KMS-11 (cell line): ENCODE results near the gene CPED1.
"Not testable (repeated sequence)": the region's sequence is repeated elsewhere in the genome, so short reads cannot be mapped to it uniquely, and the experiment has no call there.

Experiments used
- H2AFZ ChIP-seq: fragments of 200-600 bp; sonication (generic); 2 replicates; pipeline ENCODE4 v1.6.1; 2016; ENCODE audit warnings: antibody characterized with exemption, mixed run types, low read depth
- H3K27ac ChIP-seq: fragments of 200-600 bp; sonication (generic); 2 replicates; pipeline ENCODE4 v1.6.1; 2016; ENCODE audit warnings: mild to moderate bottlenecking, mixed run types
- H3K27me3 ChIP-seq: fragments of 200-600 bp; sonication (generic); 2 replicates; pipeline ENCODE4 v1.6.1; 2017; ENCODE audit warnings: mild to moderate bottlenecking, low read depth, mixed run types, moderate library complexity; ENCODE audit not compliant: insufficient read depth
- H3K36me3 ChIP-seq: fragments of 200-600 bp; sonication (generic); 2 replicates; pipeline ENCODE4 v1.6.1; 2017; ENCODE audit warnings: mild to moderate bottlenecking, mixed run types; ENCODE audit not compliant: insufficient read depth
- H3K4me1 ChIP-seq: fragments of 200-600 bp; sonication (generic); 2 replicates; pipeline ENCODE4 v1.6.1; 2016; ENCODE audit warnings: mild to moderate bottlenecking, low read depth, mixed run types; ENCODE audit not compliant: poor library complexity, severe bottlenecking
- H3K4me2 ChIP-seq: fragments of 200-600 bp; sonication (generic); 2 replicates; pipeline ENCODE4 v1.7.0; 2016; ENCODE audit warnings: mild to moderate bottlenecking, mixed run types
- H3K4me3 ChIP-seq: fragments of 200-600 bp; sonication (generic); IDR thresholded peaks from 2 replicates; pipeline ENCODE4 v1.6.1; 2017; ENCODE audit warnings: low read depth, low read length, mixed read lengths; ENCODE audit not compliant: insufficient read depth
- H3K79me2 ChIP-seq: fragments of 200-600 bp; sonication (generic); 2 replicates; pipeline ENCODE4 v1.6.1; 2016; ENCODE audit warnings: low read depth, mixed run types; ENCODE audit not compliant: insufficient read depth
- H3K9ac ChIP-seq: fragments of 200-600 bp; sonication (generic); 2 replicates; pipeline ENCODE4 v1.6.1; 2016; ENCODE audit warnings: mild to moderate bottlenecking, mixed run types
- H4K20me1 ChIP-seq: fragments of 200-600 bp; sonication (generic); 2 replicates; pipeline ENCODE4 v1.6.1; 2016; ENCODE audit warnings: mild to moderate bottlenecking, mixed run types; ENCODE audit not compliant: insufficient read depth
- TF ChIP-seq, protein P1 (sequence below): fragments of 200-600 bp; sonication (generic); conservative IDR thresholded peaks from 2 replicates; pipeline ENCODE4 v1.6.1; 2017; ENCODE audit warnings: low read depth, mild to moderate bottlenecking, antibody characterized with exemption, low read length, moderate library complexity, mixed read lengths

CPED1 gene

DNA sequence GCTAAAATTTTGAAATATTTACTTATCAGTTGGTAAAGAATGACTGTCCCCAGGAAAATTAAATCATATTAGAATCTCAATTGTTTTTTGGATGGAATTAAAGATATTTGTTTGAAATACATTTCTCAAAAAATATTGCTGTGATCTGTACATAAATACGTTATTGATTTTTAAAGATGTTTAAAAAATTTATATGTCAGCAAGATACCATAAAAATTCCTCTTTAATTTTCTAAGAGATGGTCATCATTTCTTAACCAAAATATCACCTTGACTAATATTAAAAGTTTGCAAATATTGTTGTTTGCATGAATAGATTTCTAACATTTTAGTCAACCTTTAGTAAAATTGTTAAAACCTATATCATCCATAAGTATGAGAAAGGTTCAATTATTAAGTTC, 192.8 kb downstream of the CPED1 start:
- H3K9ac ChIP-seq: no peak overlapping the region
- no peaks in the 10 kb centered on the region for H3K36me3 ChIP-seq
- TF ChIP-seq, protein P1, sequence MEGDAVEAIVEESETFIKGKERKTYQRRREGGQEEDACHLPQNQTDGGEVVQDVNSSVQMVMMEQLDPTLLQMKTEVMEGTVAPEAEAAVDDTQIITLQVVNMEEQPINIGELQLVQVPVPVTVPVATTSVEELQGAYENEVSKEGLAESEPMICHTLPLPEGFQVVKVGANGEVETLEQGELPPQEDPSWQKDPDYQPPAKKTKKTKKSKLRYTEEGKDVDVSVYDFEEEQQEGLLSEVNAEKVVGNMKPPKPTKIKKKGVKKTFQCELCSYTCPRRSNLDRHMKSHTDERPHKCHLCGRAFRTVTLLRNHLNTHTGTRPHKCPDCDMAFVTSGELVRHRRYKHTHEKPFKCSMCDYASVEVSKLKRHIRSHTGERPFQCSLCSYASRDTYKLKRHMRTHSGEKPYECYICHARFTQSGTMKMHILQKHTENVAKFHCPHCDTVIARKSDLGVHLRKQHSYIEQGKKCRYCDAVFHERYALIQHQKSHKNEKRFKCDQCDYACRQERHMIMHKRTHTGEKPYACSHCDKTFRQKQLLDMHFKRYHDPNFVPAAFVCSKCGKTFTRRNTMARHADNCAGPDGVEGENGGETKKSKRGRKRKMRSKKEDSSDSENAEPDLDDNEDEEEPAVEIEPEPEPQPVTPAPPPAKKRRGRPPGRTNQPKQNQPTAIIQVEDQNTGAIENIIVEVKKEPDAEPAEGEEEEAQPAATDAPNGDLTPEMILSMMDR: no peak
- H4K20me1 ChIP-seq: no peaks in the 10 kb centered on the region
- no peak overlapping the region for H2AFZ ChIP-seq
- H3K4me3 ChIP-seq: no peak overlapping the region
- H3K79me2 ChIP-seq: no peaks in the 10 kb centered on the region
- H3K27me3 ChIP-seq: no peaks in the 10 kb centered on the region
- no peak overlapping the region for H3K27ac ChIP-seq
- H3K4me1 ChIP-seq: peaks cover 26% of the 10 kb centered on the region
- H3K4me2 ChIP-seq: no peak overlapping the region

DNA sequence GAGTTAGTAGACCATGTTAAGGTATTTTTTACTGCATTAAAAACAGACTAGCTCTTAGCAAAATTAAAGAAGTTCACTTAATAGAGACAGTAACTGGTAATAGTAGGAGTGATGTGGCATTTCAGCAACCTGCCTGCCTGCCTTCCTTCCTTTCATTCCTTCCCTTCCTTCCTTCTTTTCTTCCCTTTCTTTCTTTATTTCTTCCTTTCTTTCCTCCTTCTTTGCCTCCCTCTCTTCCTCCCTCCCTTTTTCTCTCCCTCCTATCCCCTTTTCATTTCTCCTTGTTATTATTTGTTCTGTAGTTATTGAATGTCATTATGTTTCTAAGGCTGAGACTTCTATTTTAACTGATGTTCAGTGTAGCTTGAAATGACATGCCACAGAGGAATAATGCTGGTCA, 193.8 kb downstream of the CPED1 start:
- Histone ChIP-seq H3K4me3 (no peak overlapping the region), H3K4me2 (no peak overlapping the region), H2AFZ (no peak overlapping the region), H3K36me3 (no peaks in the 10 kb centered on the region), H3K27ac (no peak overlapping the region), H3K27me3 (no peaks in the 10 kb centered on the region), H3K9ac (no peak overlapping the region), H3K4me1 (peaks cover 36% of the 10 kb centered on the region), H4K20me1 (no peaks in the 10 kb centered on the region), H3K79me2 (no peaks in the 10 kb centered on the region)
- TF ChIP-seq, protein P1: no peak

DNA sequence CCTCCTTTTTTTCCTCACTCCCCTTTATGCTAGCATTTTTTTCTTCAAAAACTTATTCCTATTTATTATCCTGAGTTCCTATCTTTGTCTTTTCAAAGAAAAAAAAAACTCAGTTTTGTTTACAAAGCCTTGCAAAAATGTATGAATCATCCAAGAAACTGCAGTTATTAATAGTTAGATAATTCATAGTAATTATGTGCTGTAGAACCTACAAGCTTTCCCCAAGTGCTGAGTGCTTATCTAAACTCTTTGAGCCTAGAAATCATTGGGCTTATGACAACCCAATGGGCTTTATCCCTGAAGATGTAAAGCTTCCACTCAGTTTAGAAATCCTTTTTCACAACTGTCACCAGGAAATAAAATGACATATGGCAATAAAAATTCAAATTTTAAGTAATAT, 194.4 kb downstream of the CPED1 start:
- TF ChIP-seq, protein P1: no peak
- no peaks in the 10 kb centered on the region for H3K79me2 ChIP-seq
- no peak overlapping the region for H3K27ac ChIP-seq
- no peaks in the 10 kb centered on the region for H4K20me1 ChIP-seq
- H3K36me3 ChIP-seq: no peaks in the 10 kb centered on the region
- no peak overlapping the region for H2AFZ ChIP-seq
- peaks cover 42% of the 10 kb centered on the region for H3K4me1 ChIP-seq
- no peaks in the 10 kb centered on the region for H3K27me3 ChIP-seq
- no peak overlapping the region for H3K4me3 ChIP-seq
- H3K4me2 ChIP-seq: no peak overlapping the region
- no peak overlapping the region for H3K9ac ChIP-seq

DNA sequence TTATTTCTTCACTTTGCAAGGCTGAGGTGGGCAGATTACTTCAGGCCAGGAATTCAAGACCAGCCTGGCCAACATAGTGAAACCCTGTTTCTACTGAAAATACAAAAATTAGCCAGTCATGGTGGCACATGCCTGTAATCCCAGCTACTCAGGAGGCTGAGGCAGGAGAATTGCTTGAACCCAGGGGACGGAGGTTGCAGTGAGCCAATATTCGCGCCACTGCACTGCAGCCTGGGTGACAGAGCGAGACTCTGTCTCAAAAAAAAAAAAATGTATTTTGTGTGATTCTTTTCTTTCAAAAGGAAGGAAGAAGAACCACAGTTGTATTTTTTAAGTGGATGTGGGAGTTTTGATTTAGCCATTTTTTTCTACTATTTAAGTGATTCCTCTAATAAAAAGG, 195.4 kb downstream of the CPED1 start:
- not testable (repeated sequence) for H3K9ac ChIP-seq, H3K4me2 ChIP-seq, H3K27me3 ChIP-seq, H3K79me2 ChIP-seq, H2AFZ ChIP-seq, H3K27ac ChIP-seq, H3K36me3 ChIP-seq, H3K4me3 ChIP-seq, H4K20me1 ChIP-seq
- peaks cover 43% of the 10 kb centered on the region for H3K4me1 ChIP-seq

- no peak overlapping the region; the same call in 1 of the 2 replicates for H3K9ac ChIP-seq
- peaks cover 25% of the 10 kb centered on the region for H3K4me1 ChIP-seq
- peak overlapping the region; percentile 35 for H3K27ac ChIP-seq
- no peak overlapping the region for H3K4me3 ChIP-seq
- peak overlapping the region; percentile 77 for H3K4me2 ChIP-seq
- peak overlapping the region; percentile 6; the same call in 1 of the 2 replicates for H2AFZ ChIP-seq
- H3K36me3 ChIP-seq: no peaks in the 10 kb centered on the region
- TF ChIP-seq, protein P1: no peak
- no peaks in the 10 kb centered on the region for H3K79me2 ChIP-seq
- H3K27me3 ChIP-seq: no peaks in the 10 kb centered on the region
- H4K20me1 ChIP-seq: no peaks in the 10 kb centered on the region
These were observed 198.2 kb downstream of the CPED1 start for GRCh38 chr7:121186746-121187145.
